ENCODE measurements around the gene BRIP1. TPM values are rescaled to one million over a fixed set of nuclear protein-coding genes. Genes with fewer than 3 reads are reported as not detected.

BRIP1 gene
- total and polyA plus RNA-seq, 2 experiments from 2014 or later: 8.0 to 23.1 TPM

GRCh38 chr17:61867033-61867432 is 3.7 kb upstream of the BRIP1 start:
- Mint-ChIP-seq H3K9me3 (no peaks in the 10 kb centered on the region), H3K4me1 (peaks cover 10% of the 10 kb centered on the region; the same call in 2 of the 3 replicates), H3K27ac (no peak overlapping the region), H3K4me3 (no peak overlapping the region), H3K27me3 (ENCODE audit: insufficient read depth, low read depth, poor library complexity) (peaks cover 10% of the 10 kb centered on the region), H3K36me3 (ENCODE audit: low read depth) (peaks cover 8% of the 10 kb centered on the region; the same call in 2 of the 3 replicates)
- no peak overlapping the region for H2AFZ ChIP-seq
- no peaks in the 10 kb centered on the region for H3K9me2 ChIP-seq (ENCODE audit: insufficient read depth)
- no peak for TF ChIP-seq ZNF114 (CRISPR knock-in tag; IDR thresholded peaks at IDR 0.05)
- no peak for TF ChIP-seq CREB1 (CRISPR knock-in tag; IDR thresholded peaks at IDR 0.05; ENCODE audit: low read depth)
- no peak for TF ChIP-seq EZH2phosphoT487 (IDR thresholded peaks at IDR 0.05; ENCODE audit: unreplicated experiment)
- TF ChIP-seq STAT1 (IDR thresholded peaks at IDR 0.05; ENCODE audit: unreplicated experiment): no peak
- no peak for TF ChIP-seq JUNB (IDR thresholded peaks at IDR 0.05; ENCODE audit: unreplicated experiment)
- no peak for TF ChIP-seq ZNF331 (CRISPR knock-in tag; IDR thresholded peaks at IDR 0.05; ENCODE audit: low read depth)
- H3F3A ChIP-seq (replicated peaks; ENCODE audit: low read depth): no peaks in the 10 kb centered on the region
- no peaks in the 10 kb centered on the region for H4K20me1 ChIP-seq (replicated peaks; ENCODE audit: insufficient read depth)
- ATAC-seq: no peak
- no peak overlapping the region for H3K27ac ChIP-seq (ENCODE audit: low read depth)
- H3K79me2 ChIP-seq (replicated peaks; ENCODE audit: insufficient read depth): peaks cover 8% of the 10 kb centered on the region
- no peak for DNase-seq (ENCODE audit: low spot score)
- no peak overlapping the region for H3K4me2 ChIP-seq
- H3K36me3 ChIP-seq (ENCODE audit: insufficient read depth): peaks cover 9% of the 10 kb centered on the region; the same call in 1 of the 2 replicates
- peaks cover 5% of the 10 kb centered on the region for H3K4me1 ChIP-seq (ENCODE audit: insufficient read depth)
- H3K4me3 ChIP-seq: no peak overlapping the region
- H3K27me3 ChIP-seq (ENCODE audit: insufficient read depth): no peaks in the 10 kb centered on the region

DNA sequence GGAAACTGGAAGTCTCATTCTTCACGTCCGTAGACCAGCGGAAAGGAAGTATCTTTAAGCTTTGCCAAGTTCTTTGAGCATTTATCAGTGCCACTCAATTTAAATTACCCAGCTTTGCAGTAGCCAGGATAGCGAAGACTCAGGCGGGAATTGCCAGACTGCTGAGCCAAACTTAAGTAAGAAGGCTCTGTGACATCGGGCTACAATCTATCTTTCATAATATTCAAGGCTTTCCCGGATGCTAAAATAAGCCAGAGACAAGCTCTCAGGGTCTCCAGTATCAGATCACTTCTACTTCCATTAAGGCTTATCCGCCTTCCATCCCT is 436 bp upstream of the BRIP1 start:
- H3K79me2 ChIP-seq (replicated peaks; ENCODE audit: insufficient read depth): peaks cover 20% of the 10 kb centered on the region
- H2AFZ ChIP-seq: peak overlapping the region; percentile 6; the same call in 1 of the 2 replicates
- peak overlapping the region; percentile 100 for H3K4me3 Mint-ChIP-seq
- peaks cover 11% of the 10 kb centered on the region; the same call in 2 of the 3 replicates for H3K36me3 Mint-ChIP-seq (ENCODE audit: low read depth)
- H3K36me3 ChIP-seq (ENCODE audit: insufficient read depth): peaks cover 2% of the 10 kb centered on the region; the same call in 1 of the 2 replicates
- H3K27ac ChIP-seq (ENCODE audit: low read depth): peak overlapping the region; percentile 13
- H3K4me1 ChIP-seq (ENCODE audit: insufficient read depth): peaks cover 8% of the 10 kb centered on the region
- no peaks in the 10 kb centered on the region for H3K9me3 Mint-ChIP-seq
- peak; percentile 28 for ATAC-seq
- no peaks in the 10 kb centered on the region for H3K9me2 ChIP-seq (ENCODE audit: insufficient read depth)
- H3F3A ChIP-seq (replicated peaks; ENCODE audit: low read depth): no peaks in the 10 kb centered on the region
- peak overlapping the region; percentile 63 for H3K4me3 ChIP-seq
- peaks cover 10% of the 10 kb centered on the region for H3K27me3 Mint-ChIP-seq (ENCODE audit: insufficient read depth, low read depth, poor library complexity)
- no peak for DNase-seq (ENCODE audit: low spot score)
- peak overlapping the region; percentile 99 for H3K27ac Mint-ChIP-seq
- no peaks in the 10 kb centered on the region for H3K27me3 ChIP-seq (ENCODE audit: insufficient read depth)
- TF ChIP-seq POLR2AphosphoS5 (IDR thresholded peaks at IDR 0.05; ENCODE audit: low read depth) (no peak), EZH2 (IDR thresholded peaks at IDR 0.05; ENCODE audit: low read depth, unreplicated experiment) (no peak)
- no peaks in the 10 kb centered on the region for H4K20me1 ChIP-seq (replicated peaks; ENCODE audit: insufficient read depth)
- H3K4me1 Mint-ChIP-seq: peaks cover 17% of the 10 kb centered on the region
- H3K4me2 ChIP-seq: peak overlapping the region; percentile 73

DNA sequence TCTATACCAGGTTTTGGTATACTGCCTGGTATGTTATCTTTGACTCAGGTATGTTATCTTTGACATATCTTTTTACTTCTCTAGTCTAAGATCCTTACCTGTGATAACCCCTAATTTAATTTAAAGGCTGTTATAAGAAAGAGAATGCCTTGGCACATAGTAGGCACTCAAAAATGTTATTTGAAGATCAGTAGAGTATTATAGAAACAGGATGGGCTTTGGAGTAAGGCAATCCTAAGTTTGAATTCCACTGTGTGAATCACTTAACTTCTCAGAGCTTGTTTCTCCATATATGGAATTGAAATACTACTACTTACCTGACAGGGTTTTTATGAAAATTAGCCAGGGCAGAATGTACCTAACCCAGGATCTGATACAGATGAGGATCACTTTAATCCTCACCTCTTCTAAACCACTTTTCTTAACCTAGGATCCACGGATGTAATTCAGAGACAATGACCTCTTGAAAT is 1.2 kb downstream of the BRIP1 start:
- peak overlapping the region; percentile 99 for H3K27ac Mint-ChIP-seq
- H3K4me3 Mint-ChIP-seq: peak overlapping the region; percentile 100
- peaks cover 17% of the 10 kb centered on the region for H3K4me1 Mint-ChIP-seq
- no peak for DNase-seq (ENCODE audit: low spot score)
- H3K27me3 Mint-ChIP-seq (ENCODE audit: insufficient read depth, low read depth, poor library complexity): peaks cover 10% of the 10 kb centered on the region
- H3K36me3 Mint-ChIP-seq (ENCODE audit: low read depth): peaks cover 12% of the 10 kb centered on the region; the same call in 2 of the 3 replicates
- Histone ChIP-seq H4K20me1 (replicated peaks; ENCODE audit: insufficient read depth) (no peaks in the 10 kb centered on the region), H2AFZ (no peak overlapping the region), H3K4me1 (ENCODE audit: insufficient read depth) (peaks cover 8% of the 10 kb centered on the region), H3K79me2 (replicated peaks; ENCODE audit: insufficient read depth) (peaks cover 20% of the 10 kb centered on the region), H3F3A (replicated peaks; ENCODE audit: low read depth) (no peaks in the 10 kb centered on the region), H3K9me2 (ENCODE audit: insufficient read depth) (no peaks in the 10 kb centered on the region), H3K27ac (ENCODE audit: low read depth) (no peak overlapping the region), H3K27me3 (ENCODE audit: insufficient read depth) (no peaks in the 10 kb centered on the region), H3K4me2 (peak overlapping the region; percentile 87), H3K36me3 (ENCODE audit: insufficient read depth) (no peaks in the 10 kb centered on the region), H3K4me3 (peak overlapping the region; percentile 63)
- ATAC-seq: no peak
- H3K9me3 Mint-ChIP-seq: no peaks in the 10 kb centered on the region
- TF ChIP-seq ZNF331 (CRISPR knock-in tag; IDR thresholded peaks at IDR 0.05; ENCODE audit: low read depth) (no peak), STAT1 (IDR thresholded peaks at IDR 0.05; ENCODE audit: unreplicated experiment) (no peak), EZH2 (IDR thresholded peaks at IDR 0.05; ENCODE audit: low read depth, unreplicated experiment) (no peak), ZNF114 (CRISPR knock-in tag; IDR thresholded peaks at IDR 0.05) (no peak), POLR2AphosphoS5 (IDR thresholded peaks at IDR 0.05; ENCODE audit: low read depth) (no peak), JUNB (IDR thresholded peaks at IDR 0.05; ENCODE audit: unreplicated experiment) (no peak), EZH2phosphoT487 (IDR thresholded peaks at IDR 0.05; ENCODE audit: unreplicated experiment) (no peak)
- TF ChIP-seq, protein P1, sequence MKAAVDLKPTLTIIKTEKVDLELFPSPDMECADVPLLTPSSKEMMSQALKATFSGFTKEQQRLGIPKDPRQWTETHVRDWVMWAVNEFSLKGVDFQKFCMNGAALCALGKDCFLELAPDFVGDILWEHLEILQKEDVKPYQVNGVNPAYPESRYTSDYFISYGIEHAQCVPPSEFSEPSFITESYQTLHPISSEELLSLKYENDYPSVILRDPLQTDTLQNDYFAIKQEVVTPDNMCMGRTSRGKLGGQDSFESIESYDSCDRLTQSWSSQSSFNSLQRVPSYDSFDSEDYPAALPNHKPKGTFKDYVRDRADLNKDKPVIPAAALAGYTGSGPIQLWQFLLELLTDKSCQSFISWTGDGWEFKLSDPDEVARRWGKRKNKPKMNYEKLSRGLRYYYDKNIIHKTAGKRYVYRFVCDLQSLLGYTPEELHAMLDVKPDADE (IDR thresholded peaks at IDR 0.05): no peak
- TF ChIP-seq, protein P2, sequence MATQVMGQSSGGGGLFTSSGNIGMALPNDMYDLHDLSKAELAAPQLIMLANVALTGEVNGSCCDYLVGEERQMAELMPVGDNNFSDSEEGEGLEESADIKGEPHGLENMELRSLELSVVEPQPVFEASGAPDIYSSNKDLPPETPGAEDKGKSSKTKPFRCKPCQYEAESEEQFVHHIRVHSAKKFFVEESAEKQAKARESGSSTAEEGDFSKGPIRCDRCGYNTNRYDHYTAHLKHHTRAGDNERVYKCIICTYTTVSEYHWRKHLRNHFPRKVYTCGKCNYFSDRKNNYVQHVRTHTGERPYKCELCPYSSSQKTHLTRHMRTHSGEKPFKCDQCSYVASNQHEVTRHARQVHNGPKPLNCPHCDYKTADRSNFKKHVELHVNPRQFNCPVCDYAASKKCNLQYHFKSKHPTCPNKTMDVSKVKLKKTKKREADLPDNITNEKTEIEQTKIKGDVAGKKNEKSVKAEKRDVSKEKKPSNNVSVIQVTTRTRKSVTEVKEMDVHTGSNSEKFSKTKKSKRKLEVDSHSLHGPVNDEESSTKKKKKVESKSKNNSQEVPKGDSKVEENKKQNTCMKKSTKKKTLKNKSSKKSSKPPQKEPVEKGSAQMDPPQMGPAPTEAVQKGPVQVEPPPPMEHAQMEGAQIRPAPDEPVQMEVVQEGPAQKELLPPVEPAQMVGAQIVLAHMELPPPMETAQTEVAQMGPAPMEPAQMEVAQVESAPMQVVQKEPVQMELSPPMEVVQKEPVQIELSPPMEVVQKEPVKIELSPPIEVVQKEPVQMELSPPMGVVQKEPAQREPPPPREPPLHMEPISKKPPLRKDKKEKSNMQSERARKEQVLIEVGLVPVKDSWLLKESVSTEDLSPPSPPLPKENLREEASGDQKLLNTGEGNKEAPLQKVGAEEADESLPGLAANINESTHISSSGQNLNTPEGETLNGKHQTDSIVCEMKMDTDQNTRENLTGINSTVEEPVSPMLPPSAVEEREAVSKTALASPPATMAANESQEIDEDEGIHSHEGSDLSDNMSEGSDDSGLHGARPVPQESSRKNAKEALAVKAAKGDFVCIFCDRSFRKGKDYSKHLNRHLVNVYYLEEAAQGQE (IDR thresholded peaks at IDR 0.05; ENCODE audit: unreplicated experiment): no peak

Measured in GM23338 (cell line).